ENCODE measurements around the gene CORO7. TPM values are rescaled to one million over a fixed set of nuclear protein-coding genes. Genes with fewer than 3 reads are reported as not detected.

CORO7 gene
- polyA plus RNA-seq, 1 of the 3 experiments (the other 2 are of a cell fraction): 25.8 TPM

- TF ChIP-seq ZBTB33 (IDR thresholded peaks at IDR 0.05; ENCODE audit: borderline replicate concordance, low read depth): no peak
- TF ChIP-seq GABPA (IDR thresholded peaks at IDR 0.05; ENCODE audit: low read depth): no peak
- no peak for TF ChIP-seq GATA2 (CRISPR knock-in tag; IDR thresholded peaks at IDR 0.05)
- no peak for TF ChIP-seq TAF1 (IDR thresholded peaks at IDR 0.05; ENCODE audit: borderline replicate concordance, low read depth, low read length)
These were observed 54.5 kb downstream of the CORO7 start (continued) for GRCh38 chr16:4361944-4362311.

- peaks cover 0 to 10% of the 10 kb centered on the region in 2 experiments; a peak in 1 of 4 replicates for H3K4me1 ChIP-seq (ENCODE audit: control insufficient read depth in 1 of 2, insufficient read depth in 2 of 2, low read depth in 1 of 2, low read length in 1 of 2)
- H3K36me3 ChIP-seq (replicated peaks in 1 of 2; ENCODE audit: control insufficient read depth in 1 of 2, insufficient read depth in 2 of 2, low read length in 1 of 2): peaks cover 0 to 2% of the 10 kb centered on the region in 2 experiments
- no peak overlapping the region for H3K4me2 ChIP-seq
- no peak overlapping the region for H3K4me3 ChIP-seq (ENCODE audit: low read depth in 2 of 2, low read length in 1 of 2)
- H3K9me3 ChIP-seq: no peaks in the 10 kb centered on the region
- no peak for DNase-seq
- ChIA-PET POLR2A (interaction anchor here (0.7 to 1.2 kb wide), 2 partner anchors 31 to 49 kb away, joined by 3 to 4 read pairs; no protein-coding TSS in a partner anchor), CTCF (interaction anchor here (1.0 to 5.6 kb wide), 6 partner anchors 20 to 108 kb away, joined by 3 to 299 read pairs (median 26); no protein-coding TSS in a partner anchor)
- no peaks in the 10 kb centered on the region for H4K20me1 ChIP-seq (ENCODE audit: insufficient read depth)
- H3K9ac ChIP-seq: no peak overlapping the region
- no peak overlapping the region for H2AFZ ChIP-seq (ENCODE audit: low read depth)
- 95% methylated on average over 14 of the region's 28 CpGs for WGBS (ENCODE audit: low lambda C conversion rate)
- H3K9me2 ChIP-seq: no peaks in the 10 kb centered on the region
- peaks cover 6% of the 10 kb centered on the region for H3F3A ChIP-seq (replicated peaks; ENCODE audit: insufficient read depth)
- H3K27me3 ChIP-seq (ENCODE audit: insufficient read depth): no peaks in the 10 kb centered on the region
- no peak for TF ChIP-seq FOSL2 (IDR thresholded peaks at IDR 0.05; ENCODE audit: borderline replicate concordance, low read depth)
- no peak for TF ChIP-seq GATA2 (CRISPR knock-in tag; IDR thresholded peaks at IDR 0.05)
- TF ChIP-seq MAX (IDR thresholded peaks at IDR 0.05; ENCODE audit: low read depth): no peak
- TF ChIP-seq SMC3 (IDR thresholded peaks at IDR 0.05; ENCODE audit: low read depth, low read length): no peak
- TF ChIP-seq IRF3 (IDR thresholded peaks at IDR 0.05; ENCODE audit: low read depth, low read length): no peak
- TF ChIP-seq TAF1 (IDR thresholded peaks at IDR 0.05; ENCODE audit: borderline replicate concordance, low read depth, low read length): no peak
- TF ChIP-seq RXRA (IDR thresholded peaks at IDR 0.05; ENCODE audit: borderline replicate concordance, low read depth): no peak
- TF ChIP-seq TCF12 (IDR thresholded peaks at IDR 0.05): no peak
- TF ChIP-seq REST (IDR thresholded peaks at IDR 0.05; ENCODE audit: low read depth, low read length): no peak
- no peak for TF ChIP-seq USF2 (IDR thresholded peaks at IDR 0.05; ENCODE audit: borderline replicate concordance, low read depth, low read length)
- TF ChIP-seq POLR2AphosphoS5 (IDR thresholded peaks at IDR 0.05; ENCODE audit: low read depth, low read length): no peak
- H3K79me2 ChIP-seq (ENCODE audit: insufficient read depth): no peaks in the 10 kb centered on the region
- H3K27ac ChIP-seq (ENCODE audit: low read depth in 2 of 2, low read length in 1 of 2): no peak overlapping the region
These were observed 55.1 kb downstream of the CORO7 start for GRCh38 chr16:4361033-4361943.

Data from SK-N-SH (cell line).